ENCODE measurements around the gene MCTP1.

GRCh38 chr5:95005811-95006210, 279.1 kb downstream of the MCTP1 start:
- TF ChIP-seq CTCF (IDR thresholded peaks at IDR 0.05; ENCODE audit: low read length) (no peak), EZH2 (optimal IDR thresholded peaks at IDR 0.05; ENCODE audit: low read depth, low read length) (no peak), EZH2phosphoT487 (IDR thresholded peaks at IDR 0.05; ENCODE audit: low read length) (no peak)

Data from MM.1S (cell line).